ENCODE data around the gene RALGDS.

The RALGDS gene

GRCh38 chr9:133134388-133135145, 13.5 kb upstream of the RALGDS start:
- no peak for DNase-seq

DNA sequence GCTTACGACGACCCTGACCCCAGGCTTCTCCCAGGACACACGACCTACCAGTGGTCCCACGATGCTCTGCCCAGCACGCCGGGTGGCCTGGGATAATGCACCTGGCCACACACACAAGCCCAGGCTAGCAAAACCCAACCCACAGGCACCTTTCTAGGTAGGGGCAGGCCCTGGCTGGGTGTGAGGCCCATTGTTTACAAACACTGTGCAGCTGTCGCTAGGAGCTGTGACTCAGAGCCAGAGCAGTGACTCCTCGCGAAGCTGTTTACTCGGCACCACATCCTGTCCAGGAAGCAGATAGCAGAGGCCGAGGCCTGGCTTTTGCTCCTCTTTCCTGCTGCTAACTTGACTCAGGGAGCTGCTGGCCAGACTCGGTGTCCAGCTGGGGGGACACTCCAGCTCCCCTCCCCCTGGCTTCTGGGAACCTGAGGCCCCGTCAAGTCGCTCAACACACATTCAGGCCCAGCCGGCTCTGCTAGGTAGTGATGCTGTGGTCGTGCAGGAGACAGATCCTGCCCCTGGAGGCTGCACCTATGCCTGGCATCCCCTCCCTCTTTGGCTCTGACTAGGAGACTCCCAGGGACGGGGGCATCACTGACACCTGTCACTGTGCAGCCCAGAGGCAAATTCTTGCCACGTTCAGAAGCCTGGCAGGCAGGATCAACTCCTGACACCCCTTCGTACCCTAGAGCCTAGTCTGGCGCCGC, 12.8 kb upstream of the RALGDS start:
- peak; percentile 56 to 84 for DNase-seq

DNA sequence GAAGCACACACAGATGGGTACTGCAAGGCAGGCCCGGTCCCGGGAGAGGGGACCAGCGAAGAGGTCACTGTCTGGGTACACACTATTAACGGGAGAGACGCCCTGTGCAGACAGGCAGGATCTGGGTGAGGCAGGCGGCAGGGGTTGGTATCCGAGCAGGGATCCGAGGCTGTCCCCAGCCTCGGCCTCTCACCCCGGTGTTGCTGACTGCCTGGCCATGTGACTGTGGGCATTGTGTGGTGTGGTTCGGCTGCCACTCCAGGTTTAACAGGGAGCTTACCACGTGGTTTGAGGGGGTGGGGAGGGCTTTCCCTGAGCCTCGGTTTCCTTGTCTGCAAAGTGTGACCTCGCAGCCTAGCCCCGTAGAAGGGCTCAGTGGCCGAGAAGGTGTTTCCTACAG, 11.1 kb upstream of the RALGDS start:
- DNase-seq: no peak

DNA sequence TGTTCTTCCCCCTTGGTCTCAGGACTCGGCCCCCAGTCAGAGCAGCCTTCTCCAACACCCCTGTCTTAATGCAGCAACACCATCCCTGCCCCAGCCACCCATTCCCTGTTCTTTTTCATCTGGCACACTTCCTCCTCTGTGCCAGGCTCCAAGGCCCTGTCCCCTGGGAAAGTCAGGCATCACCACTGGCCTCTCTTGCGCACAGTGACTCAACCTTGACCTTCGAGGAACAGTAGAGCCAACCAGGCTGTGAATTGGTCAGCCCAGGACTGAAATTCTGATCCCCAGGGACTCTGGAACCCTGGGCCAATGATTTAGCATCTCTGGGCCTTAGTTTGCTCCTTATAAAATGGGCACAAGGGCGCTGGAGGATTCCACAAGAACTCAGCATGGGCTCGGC, 10.5 kb upstream of the RALGDS start:
- DNase-seq: no peak

GRCh38 chr9:133130685-133131244, 9.7 kb upstream of the RALGDS start:
- DNase-seq: no peak

DNA sequence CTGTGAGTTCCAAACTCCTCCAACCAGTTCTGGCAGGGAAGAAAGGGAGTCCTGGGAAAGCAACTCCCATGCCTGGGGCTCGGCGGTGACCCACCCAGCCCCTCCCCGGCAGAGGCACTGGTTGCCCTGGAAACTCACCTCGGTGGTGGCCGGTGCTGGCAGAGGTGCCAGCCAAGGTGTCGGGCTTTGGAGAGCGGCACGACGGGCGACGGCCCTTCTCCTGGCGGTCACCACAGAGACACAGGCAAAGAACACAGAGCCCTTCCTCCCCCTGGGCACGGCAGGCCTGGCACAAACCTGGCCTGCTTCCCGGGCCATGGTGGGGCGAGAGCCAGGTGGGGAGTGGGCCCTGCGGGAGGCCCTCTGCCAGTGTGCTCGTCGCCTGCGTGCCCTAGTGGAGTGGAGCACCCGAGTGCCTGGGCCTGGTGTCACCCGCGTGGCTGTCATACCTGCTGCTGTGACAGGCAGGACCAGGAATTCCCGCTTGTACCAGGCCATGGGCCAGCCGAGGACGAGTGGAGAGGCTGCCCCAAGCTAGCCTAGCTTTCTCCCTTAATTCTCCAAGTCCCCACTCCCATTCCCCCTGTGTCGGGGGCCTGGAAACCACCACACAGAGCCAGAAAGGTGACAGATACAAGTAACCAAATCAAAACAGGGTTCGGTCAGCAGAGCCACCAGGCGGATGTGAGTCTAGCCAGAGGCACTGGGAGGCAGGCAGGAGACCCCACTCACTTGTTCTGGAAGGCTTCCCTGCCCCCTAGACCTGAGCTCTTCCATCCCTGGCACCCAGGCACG, 8.2 kb upstream of the RALGDS start:
- DNase-seq: no peak

GRCh38 chr9:133128152-133128551, 7.1 kb upstream of the RALGDS start:
- no peak for DNase-seq

DNA sequence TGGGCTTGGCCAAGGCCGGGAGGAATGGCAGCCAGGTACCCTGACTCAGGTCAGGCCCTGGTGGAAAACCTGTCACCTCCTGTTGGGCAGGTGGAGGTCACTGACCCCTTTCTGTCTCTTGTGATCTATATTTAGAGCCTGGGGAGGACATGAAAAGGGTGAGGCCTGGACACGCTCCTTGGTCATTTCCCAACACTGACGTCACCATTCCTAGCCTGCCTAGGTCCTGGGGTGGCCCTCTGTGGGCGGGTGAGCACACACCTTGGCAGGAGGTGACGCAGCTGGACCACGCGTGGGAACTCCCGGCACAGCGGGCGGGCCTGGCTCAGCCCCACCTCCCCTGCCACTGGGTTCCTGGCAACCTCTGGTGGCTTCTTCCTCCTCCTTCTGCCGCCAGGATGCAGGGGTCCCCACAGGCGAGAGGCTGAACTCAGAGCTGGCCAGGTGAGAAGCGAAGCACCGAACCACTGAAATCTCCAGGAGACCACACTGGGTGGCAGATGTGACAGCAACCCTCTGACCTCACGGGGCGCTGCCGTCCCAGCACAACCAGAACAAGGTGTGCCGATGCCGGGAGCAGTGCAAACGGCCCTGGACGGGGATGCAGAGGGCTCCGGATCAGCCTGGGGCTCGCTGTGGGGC, 6.4 kb upstream of the RALGDS start:
- DNase-seq: no peak

GRCh38 chr9:133126697-133127339, 5.8 kb upstream of the RALGDS start:
- DNase-seq: no peak

- peak; percentile 32 to 41 for DNase-seq
These were observed 5.1 kb upstream of the RALGDS start for GRCh38 chr9:133125941-133126696.

- no peak for DNase-seq
These were observed 3.9 kb upstream of the RALGDS start for GRCh38 chr9:133124907-133125275.

DNA sequence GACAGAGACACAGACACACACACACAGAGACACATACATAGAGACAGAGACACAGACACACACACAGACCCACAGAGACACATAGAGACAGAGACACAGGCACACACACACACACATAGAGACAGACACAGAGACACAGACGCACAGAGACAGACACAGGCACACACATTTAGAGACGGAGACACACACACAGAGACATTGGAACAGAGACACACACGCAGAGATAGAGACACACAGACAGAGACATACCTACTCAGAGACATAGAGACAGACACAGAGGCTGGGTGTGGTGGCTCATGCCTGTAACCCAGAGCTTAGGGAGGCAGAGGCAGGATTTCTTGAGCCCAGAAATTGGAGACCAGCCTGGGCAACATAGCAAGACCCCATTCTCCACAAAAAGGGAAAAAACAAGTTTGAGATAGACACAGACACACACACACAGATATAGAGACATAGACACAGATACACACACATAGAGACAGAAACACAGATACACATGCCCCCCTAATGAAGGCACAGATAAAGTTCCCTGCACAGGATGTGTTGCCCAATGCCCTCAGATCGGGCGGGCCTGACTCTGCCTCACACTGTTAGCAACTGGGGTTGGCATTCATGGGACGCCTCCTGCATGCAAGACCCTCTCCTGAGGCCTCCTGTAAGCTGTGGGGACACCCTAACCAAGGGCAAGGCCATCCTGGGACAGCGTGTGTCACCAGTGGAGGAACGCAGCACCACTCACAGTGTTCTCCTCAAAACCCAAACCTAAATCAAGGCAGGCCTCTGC, 3.3 kb upstream of the RALGDS start:
- DNase-seq: no peak

GRCh38 chr9:133122935-133123611, 2.0 kb upstream of the RALGDS start:
- DNase-seq: no peak

DNA sequence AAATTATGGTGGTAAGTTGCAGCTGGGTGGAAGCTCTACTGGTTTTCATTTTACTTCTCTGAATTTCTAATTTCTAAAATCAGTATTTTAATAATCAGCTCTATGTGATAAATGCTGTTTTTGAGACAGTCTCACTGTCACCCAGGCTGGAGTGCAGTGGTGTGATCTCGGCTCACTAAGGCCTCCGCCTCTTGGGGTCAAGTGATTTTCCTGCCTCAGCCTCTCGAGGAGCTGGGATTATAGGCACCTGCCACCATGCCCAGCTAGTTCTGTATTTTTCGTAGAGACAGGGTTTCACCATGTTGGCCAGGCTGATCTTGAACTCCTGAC, 1.5 kb upstream of the RALGDS start:
- DNase-seq: no peak

DNA sequence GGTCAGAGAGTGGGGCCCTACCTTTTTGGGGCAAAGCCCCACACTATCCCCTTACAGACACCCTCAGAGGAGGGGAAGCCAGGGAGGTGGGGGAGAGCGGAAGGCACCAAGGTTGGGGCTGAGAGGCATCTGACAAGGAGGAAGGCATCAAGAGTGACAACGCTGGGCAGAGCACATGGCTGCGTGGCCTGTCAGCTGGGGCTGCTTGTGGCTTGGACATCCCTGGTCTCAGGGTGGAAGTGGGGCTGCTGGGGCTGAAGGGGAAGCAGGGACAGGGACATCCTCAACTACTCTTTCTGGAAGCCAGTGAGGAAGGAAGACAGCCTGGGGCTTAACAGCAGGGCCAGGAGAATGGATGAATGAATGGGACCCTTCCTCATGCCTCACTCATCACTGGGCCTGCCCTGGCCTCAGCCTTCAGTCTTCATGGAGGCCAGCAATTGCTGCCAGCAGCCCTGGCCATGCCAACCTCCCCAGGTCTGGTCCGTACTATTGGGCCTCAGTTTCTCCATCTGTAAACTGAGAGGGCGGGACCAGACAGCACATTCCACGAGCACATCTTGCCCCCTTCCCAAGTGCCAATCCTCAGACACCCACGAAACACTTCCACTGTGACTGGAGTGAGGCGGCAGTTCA, 993 bp upstream of the RALGDS start:
- DNase-seq: peak in 1 of 2 donors; percentile 47

GRCh38 chr9:133120501-133121197, 391 bp downstream of the RALGDS start:
- DNase-seq: no peak

- no peak for DNase-seq
These were observed 1.1 kb downstream of the RALGDS start for GRCh38 chr9:133119846-133120500.

DNA sequence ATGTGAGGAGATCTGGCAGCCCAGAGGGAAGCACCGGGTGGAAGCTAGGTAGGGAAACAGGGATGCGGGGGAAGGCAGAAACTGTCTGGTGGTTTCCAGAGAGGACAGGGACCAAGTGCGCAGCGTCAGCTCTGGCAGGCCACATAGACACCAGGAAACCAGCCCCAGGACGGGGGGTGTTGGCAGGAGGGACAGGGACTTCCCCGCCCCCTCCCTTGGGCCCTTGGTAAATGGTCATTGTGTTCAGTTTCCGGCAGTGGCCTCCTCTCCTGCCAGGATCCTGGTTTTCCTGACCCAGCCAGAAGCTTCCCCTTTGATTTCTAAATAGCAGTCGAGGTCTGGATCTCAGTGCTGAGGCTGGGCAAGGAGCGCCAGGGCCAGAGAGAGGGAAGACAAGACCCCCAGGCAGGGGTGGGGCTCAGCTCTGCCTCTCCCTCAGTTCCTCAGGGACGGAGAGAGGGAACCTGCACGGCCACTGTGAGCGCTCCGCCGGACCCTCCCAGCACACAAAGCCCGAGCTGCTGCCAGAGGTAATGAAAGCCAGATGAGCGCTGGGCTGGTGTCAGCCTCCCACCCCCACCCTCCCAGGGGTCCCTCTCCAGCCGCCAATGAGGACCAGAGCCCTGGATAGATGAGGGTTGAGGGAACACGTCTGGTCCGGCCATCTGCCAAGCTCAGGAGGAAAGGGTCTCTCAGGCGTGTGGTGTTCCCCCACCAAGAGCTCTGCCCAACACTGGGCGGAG, 1.8 kb downstream of the RALGDS start:
- no peak for DNase-seq
